Measurements from ENCODE around the gene CYB561. TPM values are rescaled to one million over a fixed set of nuclear protein-coding genes. Genes with fewer than 3 reads are reported as not detected.

CYB561 gene
- total and polyA plus RNA-seq, 2 experiments from 2014 or later: 13.7 to 30.9 TPM

DNA sequence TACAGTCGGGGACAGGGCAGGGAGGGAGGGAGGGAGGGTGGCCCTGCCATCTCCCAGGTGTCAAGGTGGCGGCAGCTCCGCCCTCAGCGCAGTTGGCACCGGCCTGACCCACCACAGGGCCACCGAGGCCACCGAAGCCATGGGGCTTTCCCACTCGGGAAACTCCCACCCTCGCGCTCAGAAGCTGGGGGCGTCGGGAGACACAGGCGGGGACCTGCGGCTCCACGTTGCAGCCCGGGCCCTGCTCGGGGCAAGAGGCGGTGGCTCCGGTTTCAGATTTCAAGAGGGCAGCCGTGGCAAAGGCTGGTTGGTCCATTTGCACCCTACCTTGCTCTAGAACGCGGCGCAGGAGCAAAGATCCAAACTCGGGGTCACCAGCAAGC is 544 bp downstream of the CYB561 start:
- H3K27ac Mint-ChIP-seq: no peak overlapping the region
- H2AFZ ChIP-seq: peak overlapping the region; percentile 94
- TF ChIP-seq STAT1 (IDR thresholded peaks at IDR 0.05; ENCODE audit: unreplicated experiment) (no peak), CREB1 (CRISPR knock-in tag; IDR thresholded peaks at IDR 0.05; ENCODE audit: low read depth) (no peak), POLR2AphosphoS5 (IDR thresholded peaks at IDR 0.05; ENCODE audit: low read depth) (no peak), NANOG (IDR thresholded peaks at IDR 0.05; ENCODE audit: borderline replicate concordance) (no peak), EZH2 (IDR thresholded peaks at IDR 0.05; ENCODE audit: low read depth, unreplicated experiment) (no peak), JUNB (IDR thresholded peaks at IDR 0.05; ENCODE audit: unreplicated experiment) (no peak), EZH2phosphoT487 (IDR thresholded peaks at IDR 0.05; ENCODE audit: unreplicated experiment) (no peak), ZNF331 (CRISPR knock-in tag; IDR thresholded peaks at IDR 0.05; ENCODE audit: low read depth) (no peak), ZNF114 (CRISPR knock-in tag; IDR thresholded peaks at IDR 0.05) (no peak)
- TF ChIP-seq, protein P1, sequence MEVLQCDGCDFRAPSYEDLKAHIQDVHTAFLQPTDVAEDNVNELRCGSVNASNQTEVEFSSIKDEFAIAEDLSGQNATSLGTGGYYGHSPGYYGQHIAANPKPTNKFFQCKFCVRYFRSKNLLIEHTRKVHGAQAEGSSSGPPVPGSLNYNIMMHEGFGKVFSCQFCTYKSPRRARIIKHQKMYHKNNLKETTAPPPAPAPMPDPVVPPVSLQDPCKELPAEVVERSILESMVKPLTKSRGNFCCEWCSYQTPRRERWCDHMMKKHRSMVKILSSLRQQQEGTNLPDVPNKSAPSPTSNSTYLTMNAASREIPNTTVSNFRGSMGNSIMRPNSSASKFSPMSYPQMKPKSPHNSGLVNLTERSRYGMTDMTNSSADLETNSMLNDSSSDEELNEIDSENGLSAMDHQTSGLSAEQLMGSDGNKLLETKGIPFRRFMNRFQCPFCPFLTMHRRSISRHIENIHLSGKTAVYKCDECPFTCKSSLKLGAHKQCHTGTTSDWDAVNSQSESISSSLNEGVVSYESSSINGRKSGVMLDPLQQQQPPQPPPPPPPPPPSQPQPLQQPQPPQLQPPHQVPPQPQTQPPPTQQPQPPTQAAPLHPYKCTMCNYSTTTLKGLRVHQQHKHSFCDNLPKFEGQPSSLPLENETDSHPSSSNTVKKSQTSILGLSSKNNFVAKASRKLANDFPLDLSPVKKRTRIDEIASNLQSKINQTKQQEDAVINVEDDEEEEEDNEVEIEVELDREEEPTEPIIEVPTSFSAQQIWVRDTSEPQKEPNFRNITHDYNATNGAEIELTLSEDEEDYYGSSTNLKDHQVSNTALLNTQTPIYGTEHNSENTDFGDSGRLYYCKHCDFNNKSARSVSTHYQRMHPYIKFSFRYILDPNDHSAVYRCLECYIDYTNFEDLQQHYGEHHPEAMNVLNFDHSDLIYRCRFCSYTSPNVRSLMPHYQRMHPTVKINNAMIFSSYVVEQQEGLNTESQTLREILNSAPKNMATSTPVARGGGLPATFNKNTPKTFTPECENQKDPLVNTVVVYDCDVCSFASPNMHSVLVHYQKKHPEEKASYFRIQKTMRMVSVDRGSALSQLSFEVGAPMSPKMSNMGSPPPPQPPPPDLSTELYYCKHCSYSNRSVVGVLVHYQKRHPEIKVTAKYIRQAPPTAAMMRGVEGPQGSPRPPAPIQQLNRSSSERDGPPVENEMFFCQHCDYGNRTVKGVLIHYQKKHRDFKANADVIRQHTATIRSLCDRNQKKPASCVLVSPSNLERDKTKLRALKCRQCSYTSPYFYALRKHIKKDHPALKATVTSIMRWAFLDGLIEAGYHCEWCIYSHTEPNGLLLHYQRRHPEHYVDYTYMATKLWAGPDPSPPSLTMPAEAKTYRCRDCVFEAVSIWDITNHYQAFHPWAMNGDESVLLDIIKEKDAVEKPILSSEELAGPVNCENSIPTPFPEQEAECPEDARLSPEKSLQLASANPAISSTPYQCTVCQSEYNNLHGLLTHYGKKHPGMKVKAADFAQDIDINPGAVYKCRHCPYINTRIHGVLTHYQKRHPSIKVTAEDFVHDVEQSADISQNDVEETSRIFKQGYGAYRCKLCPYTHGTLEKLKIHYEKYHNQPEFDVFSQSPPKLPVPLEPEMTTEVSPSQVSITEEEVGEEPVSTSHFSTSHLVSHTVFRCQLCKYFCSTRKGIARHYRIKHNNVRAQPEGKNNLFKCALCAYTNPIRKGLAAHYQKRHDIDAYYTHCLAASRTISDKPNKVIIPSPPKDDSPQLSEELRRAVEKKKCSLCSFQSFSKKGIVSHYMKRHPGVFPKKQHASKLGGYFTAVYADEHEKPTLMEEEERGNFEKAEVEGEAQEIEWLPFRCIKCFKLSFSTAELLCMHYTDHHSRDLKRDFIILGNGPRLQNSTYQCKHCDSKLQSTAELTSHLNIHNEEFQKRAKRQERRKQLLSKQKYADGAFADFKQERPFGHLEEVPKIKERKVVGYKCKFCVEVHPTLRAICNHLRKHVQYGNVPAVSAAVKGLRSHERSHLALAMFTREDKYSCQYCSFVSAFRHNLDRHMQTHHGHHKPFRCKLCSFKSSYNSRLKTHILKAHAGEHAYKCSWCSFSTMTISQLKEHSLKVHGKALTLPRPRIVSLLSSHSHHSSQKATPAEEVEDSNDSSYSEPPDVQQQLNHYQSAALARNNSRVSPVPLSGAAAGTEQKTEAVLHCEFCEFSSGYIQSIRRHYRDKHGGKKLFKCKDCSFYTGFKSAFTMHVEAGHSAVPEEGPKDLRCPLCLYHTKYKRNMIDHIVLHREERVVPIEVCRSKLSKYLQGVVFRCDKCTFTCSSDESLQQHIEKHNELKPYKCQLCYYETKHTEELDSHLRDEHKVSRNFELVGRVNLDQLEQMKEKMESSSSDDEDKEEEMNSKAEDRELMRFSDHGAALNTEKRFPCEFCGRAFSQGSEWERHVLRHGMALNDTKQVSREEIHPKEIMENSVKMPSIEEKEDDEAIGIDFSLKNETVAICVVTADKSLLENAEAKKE (CRISPR knock-in tag; IDR thresholded peaks at IDR 0.05): no peak
- TF ChIP-seq, protein P2, sequence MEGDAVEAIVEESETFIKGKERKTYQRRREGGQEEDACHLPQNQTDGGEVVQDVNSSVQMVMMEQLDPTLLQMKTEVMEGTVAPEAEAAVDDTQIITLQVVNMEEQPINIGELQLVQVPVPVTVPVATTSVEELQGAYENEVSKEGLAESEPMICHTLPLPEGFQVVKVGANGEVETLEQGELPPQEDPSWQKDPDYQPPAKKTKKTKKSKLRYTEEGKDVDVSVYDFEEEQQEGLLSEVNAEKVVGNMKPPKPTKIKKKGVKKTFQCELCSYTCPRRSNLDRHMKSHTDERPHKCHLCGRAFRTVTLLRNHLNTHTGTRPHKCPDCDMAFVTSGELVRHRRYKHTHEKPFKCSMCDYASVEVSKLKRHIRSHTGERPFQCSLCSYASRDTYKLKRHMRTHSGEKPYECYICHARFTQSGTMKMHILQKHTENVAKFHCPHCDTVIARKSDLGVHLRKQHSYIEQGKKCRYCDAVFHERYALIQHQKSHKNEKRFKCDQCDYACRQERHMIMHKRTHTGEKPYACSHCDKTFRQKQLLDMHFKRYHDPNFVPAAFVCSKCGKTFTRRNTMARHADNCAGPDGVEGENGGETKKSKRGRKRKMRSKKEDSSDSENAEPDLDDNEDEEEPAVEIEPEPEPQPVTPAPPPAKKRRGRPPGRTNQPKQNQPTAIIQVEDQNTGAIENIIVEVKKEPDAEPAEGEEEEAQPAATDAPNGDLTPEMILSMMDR (conservative IDR thresholded peaks at IDR 0.05; ENCODE audit: low read depth in 2 of 2): no peak
- TF ChIP-seq, protein P3, sequence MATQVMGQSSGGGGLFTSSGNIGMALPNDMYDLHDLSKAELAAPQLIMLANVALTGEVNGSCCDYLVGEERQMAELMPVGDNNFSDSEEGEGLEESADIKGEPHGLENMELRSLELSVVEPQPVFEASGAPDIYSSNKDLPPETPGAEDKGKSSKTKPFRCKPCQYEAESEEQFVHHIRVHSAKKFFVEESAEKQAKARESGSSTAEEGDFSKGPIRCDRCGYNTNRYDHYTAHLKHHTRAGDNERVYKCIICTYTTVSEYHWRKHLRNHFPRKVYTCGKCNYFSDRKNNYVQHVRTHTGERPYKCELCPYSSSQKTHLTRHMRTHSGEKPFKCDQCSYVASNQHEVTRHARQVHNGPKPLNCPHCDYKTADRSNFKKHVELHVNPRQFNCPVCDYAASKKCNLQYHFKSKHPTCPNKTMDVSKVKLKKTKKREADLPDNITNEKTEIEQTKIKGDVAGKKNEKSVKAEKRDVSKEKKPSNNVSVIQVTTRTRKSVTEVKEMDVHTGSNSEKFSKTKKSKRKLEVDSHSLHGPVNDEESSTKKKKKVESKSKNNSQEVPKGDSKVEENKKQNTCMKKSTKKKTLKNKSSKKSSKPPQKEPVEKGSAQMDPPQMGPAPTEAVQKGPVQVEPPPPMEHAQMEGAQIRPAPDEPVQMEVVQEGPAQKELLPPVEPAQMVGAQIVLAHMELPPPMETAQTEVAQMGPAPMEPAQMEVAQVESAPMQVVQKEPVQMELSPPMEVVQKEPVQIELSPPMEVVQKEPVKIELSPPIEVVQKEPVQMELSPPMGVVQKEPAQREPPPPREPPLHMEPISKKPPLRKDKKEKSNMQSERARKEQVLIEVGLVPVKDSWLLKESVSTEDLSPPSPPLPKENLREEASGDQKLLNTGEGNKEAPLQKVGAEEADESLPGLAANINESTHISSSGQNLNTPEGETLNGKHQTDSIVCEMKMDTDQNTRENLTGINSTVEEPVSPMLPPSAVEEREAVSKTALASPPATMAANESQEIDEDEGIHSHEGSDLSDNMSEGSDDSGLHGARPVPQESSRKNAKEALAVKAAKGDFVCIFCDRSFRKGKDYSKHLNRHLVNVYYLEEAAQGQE (IDR thresholded peaks at IDR 0.05; ENCODE audit: unreplicated experiment): no peak
- no peaks in the 10 kb centered on the region for H4K20me1 ChIP-seq (replicated peaks; ENCODE audit: insufficient read depth)
- H3K79me2 ChIP-seq (replicated peaks; ENCODE audit: insufficient read depth): peaks cover 12% of the 10 kb centered on the region
- peaks cover 42% of the 10 kb centered on the region for H3K4me1 Mint-ChIP-seq
- no peaks in the 10 kb centered on the region for H3K36me3 ChIP-seq (ENCODE audit: insufficient read depth)
- peak; percentile 26 for ATAC-seq
- no peaks in the 10 kb centered on the region for H3K36me3 Mint-ChIP-seq (ENCODE audit: low read depth)
- peak; percentile 72 for DNase-seq (ENCODE audit: low spot score)
- H3K27me3 ChIP-seq (ENCODE audit: insufficient read depth): peaks cover 6% of the 10 kb centered on the region
- peak overlapping the region; percentile 64 for H3K4me3 Mint-ChIP-seq
- H3K4me3 ChIP-seq: peak overlapping the region; percentile 71
- no peak overlapping the region for H3K27ac ChIP-seq (ENCODE audit: low read depth)
- H3K9me2 ChIP-seq (ENCODE audit: insufficient read depth): no peaks in the 10 kb centered on the region
- peak overlapping the region; percentile 86 for H3K4me2 ChIP-seq
- H3K9me3 Mint-ChIP-seq: no peaks in the 10 kb centered on the region
- peaks cover 23% of the 10 kb centered on the region for H3K4me1 ChIP-seq (ENCODE audit: insufficient read depth)
- H3K27me3 Mint-ChIP-seq (ENCODE audit: insufficient read depth, low read depth, poor library complexity): peaks cover 18% of the 10 kb centered on the region
- H3F3A ChIP-seq (replicated peaks; ENCODE audit: low read depth): 0 out of 2 replicates have a peak, but pooled peaks cover 4% of the 10 kb centered on the region

Data from GM23338 (cell line).